Loucy (cell line): ENCODE measurements around the gene BTRC.

Experiments used
- H2AFZ ChIP-seq: fragments of 200-600 bp; sonication (generic); 2 replicates; pipeline ENCODE4 v1.6.0; 2016; ENCODE audit warnings: antibody characterized with exemption, mild to moderate bottlenecking, low read length, moderate library complexity
- H3F3A ChIP-seq: fragments of 200-600 bp; 2 replicates; pipeline ENCODE4 v1.6.0; 2016; ENCODE audit warnings: antibody characterized with exemption, low read depth, mild to moderate bottlenecking
- H3K27me3 ChIP-seq: fragments of 200-600 bp; sonication (generic); 2 replicates; pipeline ENCODE4 v1.6.1; 2014; ENCODE audit warnings: low read length, mild to moderate bottlenecking; ENCODE audit not compliant: insufficient read depth, poor library complexity, severe bottlenecking
- H3K36me3 ChIP-seq: fragments of 200-600 bp; sonication (generic); 2 replicates; pipeline ENCODE4 v1.6.1; 2016; ENCODE audit warnings: low read length; ENCODE audit not compliant: insufficient read depth
- H3K4me1 ChIP-seq: fragments of 200-600 bp; sonication (generic); 2 replicates; pipeline ENCODE4 v1.5.1; 2014; ENCODE audit warnings: low read length, mild to moderate bottlenecking; ENCODE audit not compliant: insufficient read depth, poor library complexity, severe bottlenecking
- H3K4me2 ChIP-seq: fragments of 200-600 bp; sonication (generic); 2 replicates; pipeline ENCODE4 v1.6.0; 2014; ENCODE audit warnings: antibody characterized with exemption, low read length, low read depth, mild to moderate bottlenecking; ENCODE audit not compliant: poor library complexity, severe bottlenecking
- H3K4me3 ChIP-seq: fragments of 200-600 bp; sonication (generic); 2 replicates; pipeline ENCODE4 v1.5.1; 2014; ENCODE audit warnings: low read length, mild to moderate bottlenecking, mixed read lengths; ENCODE audit not compliant: poor library complexity, severe bottlenecking
- H3K79me2 ChIP-seq: fragments of 200-600 bp; sonication (generic); 2 replicates; pipeline ENCODE4 v1.6.1; 2014; ENCODE audit warnings: low read length; ENCODE audit not compliant: insufficient read depth
- H3K9ac ChIP-seq: fragments of 200-600 bp; sonication (generic); 2 replicates; pipeline ENCODE4 v1.6.0; 2014; ENCODE audit warnings: mild to moderate bottlenecking, low read depth, low read length, moderate library complexity; ENCODE audit not compliant: poor library complexity, severe bottlenecking
- H3K9me2 ChIP-seq: fragments of 200-600 bp; sonication (generic); replicated peaks from 2 replicates; pipeline ENCODE4 v1.6.1; 2016; ENCODE audit warnings: low read depth, low read length, mixed read lengths
- H3K9me3 ChIP-seq: fragments of 200-600 bp; sonication (generic); 2 replicates; pipeline ENCODE4 v1.6.1; 2014; ENCODE audit warnings: mild to moderate bottlenecking, antibody characterized with exemption, low read length, low read depth; ENCODE audit not compliant: insufficient read depth
- H4K20me1 ChIP-seq: fragments of 200-600 bp; sonication (generic); 2 replicates; pipeline ENCODE4 v1.6.0; 2014; ENCODE audit warnings: antibody characterized with exemption, low read length, mild to moderate bottlenecking; ENCODE audit not compliant: insufficient read depth, poor library complexity, severe bottlenecking
- CTCF ChIP-seq: fragments of 200-600 bp; sonication (generic); conservative IDR thresholded peaks from 2 replicates; pipeline ENCODE4 v1.5.1; 2014; ENCODE audit warnings: mild to moderate bottlenecking, antibody characterized with exemption, low read length
- EZH2phosphoT487 ChIP-seq: fragments of 200-600 bp; IDR thresholded peaks from 2 replicates; pipeline ENCODE4 v1.6.1; 2018; ENCODE audit warnings: antibody characterized with exemption, mild to moderate bottlenecking, moderate library complexity, borderline replicate concordance

The BTRC gene

GRCh38 chr10:101561068-101561915 lies 207.3 kb downstream of the BTRC start:
- no peaks in the 10 kb centered on the region for H3K27me3 ChIP-seq
- H3K4me1 ChIP-seq, result peaks cover 22% of the 10 kb centered on the region
- no peaks in the 10 kb centered on the region for H3K9me3 ChIP-seq
- no peaks in the 10 kb centered on the region for H4K20me1 ChIP-seq
- H2AFZ ChIP-seq, result no peak overlapping the region
- no peak for TF ChIP-seq CTCF
- TF ChIP-seq EZH2phosphoT487, result no peak
- no peaks in the 10 kb centered on the region for H3F3A ChIP-seq
- H3K9me2 ChIP-seq, result no peaks in the 10 kb centered on the region
- H3K79me2 ChIP-seq, result no peaks in the 10 kb centered on the region
- H3K4me3 ChIP-seq, result no peak overlapping the region
- H3K36me3 ChIP-seq, result no peaks in the 10 kb centered on the region
- no peak overlapping the region for H3K9ac ChIP-seq
- H3K4me2 ChIP-seq, result no peak overlapping the region

- no peaks in the 10 kb centered on the region for H3K36me3 ChIP-seq
- peaks cover 22% of the 10 kb centered on the region for H3K4me1 ChIP-seq
- H3K9me2 ChIP-seq, result no peaks in the 10 kb centered on the region
- H3K9ac ChIP-seq, result no peak overlapping the region
- no peaks in the 10 kb centered on the region for H3K27me3 ChIP-seq
- H2AFZ ChIP-seq, result no peak overlapping the region
- H3K4me3 ChIP-seq, result no peak overlapping the region
- H3K9me3 ChIP-seq, result no peaks in the 10 kb centered on the region
- no peaks in the 10 kb centered on the region for H3K79me2 ChIP-seq
- no peaks in the 10 kb centered on the region for H4K20me1 ChIP-seq
- no peak overlapping the region for H3K4me2 ChIP-seq
- no peak for TF ChIP-seq CTCF
- no peak for TF ChIP-seq EZH2phosphoT487
- no peaks in the 10 kb centered on the region for H3F3A ChIP-seq
Measured at GRCh38 chr10:101562231-101562630, 208.3 kb downstream of the BTRC start.

GRCh38 chr10:101563007-101563406 lies 209.0 kb downstream of the BTRC start:
- H3K9me3 ChIP-seq, result no peaks in the 10 kb centered on the region

More at GRCh38 chr10:101563007-101563406, 209.0 kb downstream of the BTRC start:
- no peaks in the 10 kb centered on the region for H3K36me3 ChIP-seq
- H3K4me3 ChIP-seq, result no peak overlapping the region
- H3F3A ChIP-seq, result no peaks in the 10 kb centered on the region
- no peak overlapping the region for H3K9ac ChIP-seq
- H4K20me1 ChIP-seq, result no peaks in the 10 kb centered on the region
- H3K79me2 ChIP-seq, result no peaks in the 10 kb centered on the region
- no peak overlapping the region for H3K4me2 ChIP-seq
- no peak for TF ChIP-seq EZH2phosphoT487
- no peaks in the 10 kb centered on the region for H3K9me2 ChIP-seq
- no peaks in the 10 kb centered on the region for H3K27me3 ChIP-seq
- no peak overlapping the region for H2AFZ ChIP-seq
- peaks cover 17% of the 10 kb centered on the region for H3K4me1 ChIP-seq
